Neural cell (in vitro differentiated cells): ENCODE data around the gene SP5. TPM values are rescaled to one million over a fixed set of nuclear protein-coding genes. Genes with fewer than 3 reads are reported as not detected.

Experiments used
- H2AFZ ChIP-seq: fragments of 200-600, 300-800 bp; sonication (generic), shearing (Covaris generic); 2 replicates; pipeline ENCODE4 v1.6.0; 2014; ENCODE audit warnings: low read depth, mild to moderate bottlenecking, antibody characterized with exemption, low read length, moderate library complexity
- H3F3A ChIP-seq: fragments of 200-600 bp; shearing (Covaris generic); 2 replicates; pipeline ENCODE4 v1.6.1; 2016; ENCODE audit warnings: mild to moderate bottlenecking, moderate library complexity, mixed read lengths, antibody characterized with exemption, low read length; ENCODE audit not compliant: insufficient read depth, poor library complexity, severe bottlenecking
- H3K27ac ChIP-seq: fragments of 200-600, 300-800 bp; sonication (generic), shearing (Covaris generic); 2 replicates; pipeline ENCODE4 v1.5.1; 2014; ENCODE audit warnings: mild to moderate bottlenecking, low read length, moderate library complexity
- H3K27me3 ChIP-seq: fragments of 300-800, 200-600 bp; sonication (generic), shearing (Covaris generic); 2 replicates; pipeline ENCODE4 v1.6.0; 2014; ENCODE audit warnings: mild to moderate bottlenecking, low read depth, low read length, moderate library complexity; ENCODE audit not compliant: insufficient read depth
- H3K36me3 ChIP-seq: fragments of 300-800, 200-600 bp; sonication (generic), shearing (Covaris generic); 2 replicates; pipeline ENCODE4 v1.5.1; 2014; ENCODE audit warnings: mild to moderate bottlenecking, antibody characterized with exemption, low read length, moderate library complexity; ENCODE audit not compliant: insufficient read depth
- H3K4me2 ChIP-seq: fragments of 300-800, 200-600 bp; sonication (generic), shearing (Covaris generic); 2 replicates; pipeline ENCODE4 v1.6.0; 2014; ENCODE audit warnings: mild to moderate bottlenecking, low read length
- H3K4me3 ChIP-seq: fragments of 300-800, 200-600 bp; sonication (generic), shearing (Covaris generic); 2 replicates; pipeline ENCODE4 v1.5.1; 2014; ENCODE audit warnings: mild to moderate bottlenecking, low read length, moderate library complexity
- H3K79me2 ChIP-seq: fragments of 200-600 bp; shearing (Covaris generic); replicated peaks from 2 replicates; pipeline ENCODE4 v1.6.0; 2014; ENCODE audit warnings: mild to moderate bottlenecking, low read length, moderate library complexity; ENCODE audit not compliant: insufficient read depth
- H3K9ac ChIP-seq: fragments of 300-800, 200-600 bp; sonication (generic), shearing (Covaris generic); 2 replicates; pipeline ENCODE4 v1.6.1; 2016; ENCODE audit warnings: mild to moderate bottlenecking, low read length, mixed read lengths
- H3K9me2 ChIP-seq: fragments of 200-600 bp; shearing (Covaris generic); 2 replicates; pipeline ENCODE4 v1.6.1; 2016; ENCODE audit warnings: mild to moderate bottlenecking, low read length, mixed read lengths; ENCODE audit not compliant: insufficient read depth
- H3K9me3 ChIP-seq: fragments of 200-600, 300-800 bp; sonication (generic), shearing (Covaris generic); 2 replicates; pipeline ENCODE4 v1.6.1; 2016; ENCODE audit warnings: mild to moderate bottlenecking, mixed run types, low read length, moderate library complexity, mixed read lengths
- H4K20me1 ChIP-seq: fragments of 200-600 bp; shearing (Covaris generic); 2 replicates; pipeline ENCODE4 v1.6.1; 2016; ENCODE audit warnings: mild to moderate bottlenecking, mixed run types; ENCODE audit not compliant: insufficient read depth
- EP300 ChIP-seq: fragments of 450-650 bp; conservative IDR thresholded peaks from 2 replicates; pipeline ENCODE4 v1.6.1; 2014; ENCODE audit warnings: antibody characterized with exemption, mild to moderate bottlenecking, moderate library complexity; ENCODE audit not compliant: poor library complexity, severe bottlenecking
- EZH2 ChIP-seq: fragments of 200-600, 300-800 bp; shearing (Covaris generic), sonication (generic); IDR thresholded peaks from 2 replicates; pipeline ENCODE4 v1.6.1; 2014; ENCODE audit warnings: antibody characterized with exemption, low read length, borderline replicate concordance, mild to moderate bottlenecking; ENCODE audit not compliant: insufficient read depth, poor library complexity, severe bottlenecking
- MXI1 ChIP-seq: fragments of 450-650 bp; conservative IDR thresholded peaks from 2 replicates; pipeline ENCODE4 v1.6.1; 2014; ENCODE audit warnings: antibody characterized with exemption, mild to moderate bottlenecking; ENCODE audit not compliant: poor library complexity, severe bottlenecking
- POLR2AphosphoS5 ChIP-seq: IDR thresholded peaks from 2 replicates; pipeline ENCODE4 v1.6.1; 2012
- RAD21 ChIP-seq: fragments of 450-650 bp; conservative IDR thresholded peaks from 2 replicates; pipeline ENCODE4 v1.6.1; 2014; ENCODE audit warnings: antibody characterized with exemption, mild to moderate bottlenecking, moderate library complexity
- SMC3 ChIP-seq: fragments of 450-650 bp; conservative IDR thresholded peaks from 2 replicates; pipeline ENCODE4 v1.6.1; 2014; ENCODE audit warnings: antibody characterized with exemption, mild to moderate bottlenecking, moderate library complexity; ENCODE audit not compliant: poor library complexity
- TAF1 ChIP-seq: IDR thresholded peaks from 2 replicates; pipeline ENCODE4 v1.6.1; 2012; ENCODE audit warnings: low read depth
- polyA plus RNA-seq: library from polyadenylated mRNA; depleted of rRNA; stranded (reverse); fragments of >200 nt; gene quantifications from 2 replicates; pipeline ENCODE4 v1.2.3, GENCODE V29; 2014
- TF ChIP-seq, protein P1 (sequence below): fragments of 450-650 bp; IDR thresholded peaks from 2 replicates; pipeline ENCODE4 v1.5.1; 2014; ENCODE audit warnings: antibody characterized with exemption, mild to moderate bottlenecking, moderate library complexity; ENCODE audit not compliant: poor library complexity, severe bottlenecking
- TF ChIP-seq, protein P2 (sequence below): IDR thresholded peaks from 2 replicates; pipeline ENCODE4 v1.6.1; 2012; ENCODE audit warnings: borderline replicate concordance

SP5 gene
- polyA plus RNA-seq, 1 donor from 2014 or later, result 0.15 TPM

DNA sequence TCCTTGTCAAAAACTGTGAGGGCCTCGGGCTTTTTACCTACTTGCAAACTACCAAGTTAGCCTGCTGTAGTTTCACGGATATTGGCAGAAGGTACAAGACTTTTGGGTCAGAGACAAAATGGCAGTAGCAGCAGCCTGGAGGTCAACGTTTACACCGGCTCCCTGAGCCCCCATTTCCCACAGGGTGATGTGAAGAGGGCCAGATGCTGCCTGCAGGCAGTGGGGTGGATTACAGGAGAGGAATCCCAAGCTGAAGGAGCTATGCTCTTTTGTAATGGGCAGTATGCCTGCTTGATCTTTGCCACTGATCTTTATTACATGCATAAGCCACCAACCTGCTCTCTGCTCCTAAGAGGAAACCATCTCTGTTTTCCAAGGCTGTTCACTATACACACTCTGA lies 29.5 kb upstream of the SP5 start:
- Histone ChIP-seq H3K27me3 (no peaks in the 10 kb centered on the region), H3K79me2 (no peaks in the 10 kb centered on the region), H3K9me2 (no peaks in the 10 kb centered on the region), H2AFZ (no peak overlapping the region), H4K20me1 (no peaks in the 10 kb centered on the region), H3F3A (no peaks in the 10 kb centered on the region), H3K4me3 (no peak overlapping the region), H3K9ac (no peak overlapping the region), H3K4me2 (no peak overlapping the region), H3K36me3 (no peaks in the 10 kb centered on the region), H3K9me3 (no peaks in the 10 kb centered on the region), H3K27ac (no peak overlapping the region)
- TF ChIP-seq POLR2AphosphoS5 (no peak), RAD21 (no peak), TAF1 (no peak), EZH2 (no peak), EP300 (no peak), MXI1 (no peak), SMC3 (no peak)
- TF ChIP-seq, protein P1, sequence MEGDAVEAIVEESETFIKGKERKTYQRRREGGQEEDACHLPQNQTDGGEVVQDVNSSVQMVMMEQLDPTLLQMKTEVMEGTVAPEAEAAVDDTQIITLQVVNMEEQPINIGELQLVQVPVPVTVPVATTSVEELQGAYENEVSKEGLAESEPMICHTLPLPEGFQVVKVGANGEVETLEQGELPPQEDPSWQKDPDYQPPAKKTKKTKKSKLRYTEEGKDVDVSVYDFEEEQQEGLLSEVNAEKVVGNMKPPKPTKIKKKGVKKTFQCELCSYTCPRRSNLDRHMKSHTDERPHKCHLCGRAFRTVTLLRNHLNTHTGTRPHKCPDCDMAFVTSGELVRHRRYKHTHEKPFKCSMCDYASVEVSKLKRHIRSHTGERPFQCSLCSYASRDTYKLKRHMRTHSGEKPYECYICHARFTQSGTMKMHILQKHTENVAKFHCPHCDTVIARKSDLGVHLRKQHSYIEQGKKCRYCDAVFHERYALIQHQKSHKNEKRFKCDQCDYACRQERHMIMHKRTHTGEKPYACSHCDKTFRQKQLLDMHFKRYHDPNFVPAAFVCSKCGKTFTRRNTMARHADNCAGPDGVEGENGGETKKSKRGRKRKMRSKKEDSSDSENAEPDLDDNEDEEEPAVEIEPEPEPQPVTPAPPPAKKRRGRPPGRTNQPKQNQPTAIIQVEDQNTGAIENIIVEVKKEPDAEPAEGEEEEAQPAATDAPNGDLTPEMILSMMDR, result no peak
- TF ChIP-seq, protein P2, sequence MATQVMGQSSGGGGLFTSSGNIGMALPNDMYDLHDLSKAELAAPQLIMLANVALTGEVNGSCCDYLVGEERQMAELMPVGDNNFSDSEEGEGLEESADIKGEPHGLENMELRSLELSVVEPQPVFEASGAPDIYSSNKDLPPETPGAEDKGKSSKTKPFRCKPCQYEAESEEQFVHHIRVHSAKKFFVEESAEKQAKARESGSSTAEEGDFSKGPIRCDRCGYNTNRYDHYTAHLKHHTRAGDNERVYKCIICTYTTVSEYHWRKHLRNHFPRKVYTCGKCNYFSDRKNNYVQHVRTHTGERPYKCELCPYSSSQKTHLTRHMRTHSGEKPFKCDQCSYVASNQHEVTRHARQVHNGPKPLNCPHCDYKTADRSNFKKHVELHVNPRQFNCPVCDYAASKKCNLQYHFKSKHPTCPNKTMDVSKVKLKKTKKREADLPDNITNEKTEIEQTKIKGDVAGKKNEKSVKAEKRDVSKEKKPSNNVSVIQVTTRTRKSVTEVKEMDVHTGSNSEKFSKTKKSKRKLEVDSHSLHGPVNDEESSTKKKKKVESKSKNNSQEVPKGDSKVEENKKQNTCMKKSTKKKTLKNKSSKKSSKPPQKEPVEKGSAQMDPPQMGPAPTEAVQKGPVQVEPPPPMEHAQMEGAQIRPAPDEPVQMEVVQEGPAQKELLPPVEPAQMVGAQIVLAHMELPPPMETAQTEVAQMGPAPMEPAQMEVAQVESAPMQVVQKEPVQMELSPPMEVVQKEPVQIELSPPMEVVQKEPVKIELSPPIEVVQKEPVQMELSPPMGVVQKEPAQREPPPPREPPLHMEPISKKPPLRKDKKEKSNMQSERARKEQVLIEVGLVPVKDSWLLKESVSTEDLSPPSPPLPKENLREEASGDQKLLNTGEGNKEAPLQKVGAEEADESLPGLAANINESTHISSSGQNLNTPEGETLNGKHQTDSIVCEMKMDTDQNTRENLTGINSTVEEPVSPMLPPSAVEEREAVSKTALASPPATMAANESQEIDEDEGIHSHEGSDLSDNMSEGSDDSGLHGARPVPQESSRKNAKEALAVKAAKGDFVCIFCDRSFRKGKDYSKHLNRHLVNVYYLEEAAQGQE, result no peak

DNA sequence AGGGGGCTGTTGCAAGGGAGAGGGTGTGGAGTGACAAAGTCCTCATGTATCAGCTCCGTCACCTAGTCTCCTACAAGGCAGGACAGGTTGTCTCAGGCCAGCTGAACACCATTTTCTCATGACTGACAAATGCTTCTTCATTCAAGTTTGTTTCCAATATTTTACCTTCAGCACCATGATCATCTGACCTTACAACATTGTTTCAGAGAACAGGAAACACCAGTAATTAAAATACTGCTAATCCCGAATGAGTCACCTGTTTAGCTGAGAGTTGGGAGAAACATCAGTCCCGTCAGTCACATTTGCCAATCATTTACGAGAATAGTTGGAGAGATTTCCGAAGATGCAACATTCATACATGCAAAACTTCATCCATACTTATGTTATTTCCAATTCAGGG lies 25.7 kb upstream of the SP5 start:
- TF ChIP-seq EP300, result no peak
- no peak for TF ChIP-seq POLR2AphosphoS5
- TF ChIP-seq TAF1, result no peak
- no peak for TF ChIP-seq EZH2
- TF ChIP-seq, protein P2, result no peak
- no peak for TF ChIP-seq MXI1
- TF ChIP-seq SMC3, result no peak
- TF ChIP-seq RAD21, result no peak
- TF ChIP-seq, protein P1, result no peak
- H3K36me3 ChIP-seq, result no peaks in the 10 kb centered on the region
- no peaks in the 10 kb centered on the region for H3K79me2 ChIP-seq
- no peaks in the 10 kb centered on the region for H3K27me3 ChIP-seq
- no peaks in the 10 kb centered on the region for H3K9me3 ChIP-seq
- H3F3A ChIP-seq, result no peaks in the 10 kb centered on the region
- H3K4me3 ChIP-seq, result no peak overlapping the region
- no peak overlapping the region for H2AFZ ChIP-seq
- no peak overlapping the region for H3K27ac ChIP-seq
- H4K20me1 ChIP-seq, result no peaks in the 10 kb centered on the region
- H3K4me2 ChIP-seq, result no peak overlapping the region
- no peak overlapping the region for H3K9ac ChIP-seq
- H3K9me2 ChIP-seq, result no peaks in the 10 kb centered on the region
